ENCODE measurements around the gene HCLS1.

DNA sequence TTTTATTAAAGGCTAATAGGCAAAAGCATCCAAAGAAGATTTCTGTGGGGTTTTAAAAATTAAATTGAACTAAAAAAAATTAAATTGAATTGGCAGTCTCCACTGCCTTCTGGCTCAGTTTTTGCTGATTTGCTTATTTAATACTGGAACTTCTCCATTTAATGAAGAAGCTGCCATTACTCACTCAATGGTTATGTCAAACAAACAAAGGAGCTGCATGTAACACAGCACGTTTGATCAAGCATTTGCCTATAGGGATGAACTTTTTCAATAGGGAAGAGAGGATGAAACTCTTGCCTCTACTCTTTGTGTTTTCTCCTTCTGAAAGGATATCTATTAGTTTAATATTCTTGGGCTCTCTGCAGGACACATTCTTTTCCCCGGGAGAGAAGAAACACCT lies 4.8 kb upstream of the HCLS1 start:
- TF ChIP-seq, protein P1, sequence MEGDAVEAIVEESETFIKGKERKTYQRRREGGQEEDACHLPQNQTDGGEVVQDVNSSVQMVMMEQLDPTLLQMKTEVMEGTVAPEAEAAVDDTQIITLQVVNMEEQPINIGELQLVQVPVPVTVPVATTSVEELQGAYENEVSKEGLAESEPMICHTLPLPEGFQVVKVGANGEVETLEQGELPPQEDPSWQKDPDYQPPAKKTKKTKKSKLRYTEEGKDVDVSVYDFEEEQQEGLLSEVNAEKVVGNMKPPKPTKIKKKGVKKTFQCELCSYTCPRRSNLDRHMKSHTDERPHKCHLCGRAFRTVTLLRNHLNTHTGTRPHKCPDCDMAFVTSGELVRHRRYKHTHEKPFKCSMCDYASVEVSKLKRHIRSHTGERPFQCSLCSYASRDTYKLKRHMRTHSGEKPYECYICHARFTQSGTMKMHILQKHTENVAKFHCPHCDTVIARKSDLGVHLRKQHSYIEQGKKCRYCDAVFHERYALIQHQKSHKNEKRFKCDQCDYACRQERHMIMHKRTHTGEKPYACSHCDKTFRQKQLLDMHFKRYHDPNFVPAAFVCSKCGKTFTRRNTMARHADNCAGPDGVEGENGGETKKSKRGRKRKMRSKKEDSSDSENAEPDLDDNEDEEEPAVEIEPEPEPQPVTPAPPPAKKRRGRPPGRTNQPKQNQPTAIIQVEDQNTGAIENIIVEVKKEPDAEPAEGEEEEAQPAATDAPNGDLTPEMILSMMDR (IDR thresholded peaks at IDR 0.05): no peak
- TF ChIP-seq EP300 (IDR thresholded peaks at IDR 0.05) (no peak), POLR2A (IDR thresholded peaks at IDR 0.05) (no peak), POLR2AphosphoS5 (IDR thresholded peaks at IDR 0.05) (no peak)
